HG03378 (cell line): Measurements from ENCODE around the gene MEIS1.
"Not testable (repeated sequence)": the region's sequence is repeated elsewhere in the genome, so short reads cannot be mapped to it uniquely, and the experiment has no call there.

ENCODE experiments used
- ATAC-seq: cut with Tn5 transposase; IDR thresholded peaks from one replicate; pipeline ENCODE4 v1.9.1; 2021; ENCODE audit warnings: mild to moderate bottlenecking, moderate library complexity; ENCODE audit not compliant: unreplicated experiment

MEIS1 gene

GRCh38 chr2:66434679-66435548 is at the start of gene MEIS1:
Gene MEIS1 (plus strand): TSS chr2:66435125. CDS start chr2:66435857, 732 bp downstream.
- peak; percentile 78 for ATAC-seq

- ATAC-seq, result no peak
Observed at GRCh38 chr2:66387016-66387753, 47.7 kb upstream of the MEIS1 start.

- no peak for ATAC-seq
Observed at GRCh38 chr2:66389651-66390131, 45.2 kb upstream of the MEIS1 start.

DNA sequence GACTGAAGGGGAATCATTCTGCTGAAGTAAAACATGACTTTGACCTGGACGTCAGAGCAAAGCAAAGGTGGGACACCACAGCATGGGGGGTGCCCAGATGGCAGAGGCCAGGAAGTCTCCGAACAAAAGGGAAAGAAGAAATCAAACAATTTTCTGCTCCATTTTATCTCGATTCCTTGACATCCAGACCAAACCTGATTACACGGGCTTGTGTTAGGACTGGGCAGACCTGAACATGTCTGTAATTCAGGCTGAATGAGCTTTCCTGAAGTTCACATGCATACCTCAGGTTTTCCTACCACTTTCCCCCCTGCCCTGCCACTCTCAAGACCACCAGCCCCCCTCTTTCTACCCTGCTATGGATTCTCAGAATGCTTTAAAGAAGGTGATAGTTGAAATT is 44.8 kb upstream of the MEIS1 start:
- ATAC-seq, result no peak

DNA sequence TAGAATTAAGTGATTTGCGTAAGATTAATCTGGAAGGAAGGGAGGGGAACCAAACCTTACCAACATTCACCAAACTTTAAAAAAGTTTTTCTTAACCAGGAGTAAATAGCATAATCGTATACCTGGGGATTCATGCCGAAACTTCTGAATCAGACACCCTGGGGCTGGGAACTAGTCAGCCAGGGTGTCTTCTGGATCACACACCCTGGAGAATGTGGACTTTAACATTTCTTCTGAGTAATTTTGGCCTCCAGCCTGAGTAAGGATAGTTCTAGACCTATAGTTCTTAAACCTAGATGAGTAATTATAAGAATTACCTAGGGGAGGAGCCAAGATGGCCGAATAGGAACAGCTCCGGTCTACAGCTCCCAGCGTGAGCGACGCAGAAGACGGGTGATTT is 44.1 kb upstream of the MEIS1 start:
- no peak for ATAC-seq

DNA sequence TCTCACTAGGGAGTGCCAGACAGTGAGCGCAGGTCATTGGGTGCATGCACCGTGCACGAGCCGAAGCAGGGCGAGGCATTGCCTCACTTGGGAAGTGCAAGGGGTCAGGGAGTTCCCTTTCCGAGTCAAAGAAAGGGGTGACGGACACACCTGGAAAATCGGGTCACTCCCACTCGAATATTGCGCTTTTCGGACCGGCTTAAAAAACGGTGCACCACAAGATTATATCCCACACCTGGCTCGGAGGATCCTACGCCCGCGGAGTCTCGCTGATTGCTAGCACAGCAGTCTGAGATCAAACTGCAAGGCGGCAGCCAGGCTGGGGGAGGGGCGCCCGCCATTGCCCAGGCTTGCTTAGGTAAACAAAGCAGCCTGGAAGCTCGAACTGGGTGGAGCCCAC is 43.7 kb upstream of the MEIS1 start:
- ATAC-seq, result not testable (repeated sequence)

- ATAC-seq, result no peak
Observed at GRCh38 chr2:66405473-66405872, 29.5 kb upstream of the MEIS1 start.

- ATAC-seq, result no peak
Observed at GRCh38 chr2:66408905-66409304, 26.0 kb upstream of the MEIS1 start.

- ATAC-seq, result no peak
Observed at GRCh38 chr2:66412874-66413273, 22.1 kb upstream of the MEIS1 start.

DNA sequence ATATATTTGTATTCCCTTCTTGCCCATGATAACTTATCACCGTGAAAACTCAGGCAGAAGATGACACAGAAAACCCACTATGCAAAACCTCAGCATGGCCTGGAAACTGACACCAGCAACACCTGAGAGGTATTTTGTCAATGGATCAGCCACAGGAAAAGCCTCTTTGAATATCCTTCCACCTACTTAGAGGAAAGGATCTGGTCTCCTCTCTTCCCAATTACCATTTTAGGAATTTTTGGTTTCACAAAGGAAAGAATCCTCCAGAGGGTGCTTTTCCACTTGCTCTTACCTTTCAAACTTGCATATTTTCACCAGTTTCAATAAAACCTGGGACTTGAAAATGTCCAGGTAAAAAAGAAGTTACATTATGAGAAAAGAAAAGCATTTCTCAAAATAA is 20.0 kb upstream of the MEIS1 start:
- ATAC-seq, result no peak

GRCh38 chr2:66418381-66418780 is 16.5 kb upstream of the MEIS1 start:
- no peak for ATAC-seq

- ATAC-seq, result no peak
Observed at GRCh38 chr2:66421612-66422011, 13.3 kb upstream of the MEIS1 start.

DNA sequence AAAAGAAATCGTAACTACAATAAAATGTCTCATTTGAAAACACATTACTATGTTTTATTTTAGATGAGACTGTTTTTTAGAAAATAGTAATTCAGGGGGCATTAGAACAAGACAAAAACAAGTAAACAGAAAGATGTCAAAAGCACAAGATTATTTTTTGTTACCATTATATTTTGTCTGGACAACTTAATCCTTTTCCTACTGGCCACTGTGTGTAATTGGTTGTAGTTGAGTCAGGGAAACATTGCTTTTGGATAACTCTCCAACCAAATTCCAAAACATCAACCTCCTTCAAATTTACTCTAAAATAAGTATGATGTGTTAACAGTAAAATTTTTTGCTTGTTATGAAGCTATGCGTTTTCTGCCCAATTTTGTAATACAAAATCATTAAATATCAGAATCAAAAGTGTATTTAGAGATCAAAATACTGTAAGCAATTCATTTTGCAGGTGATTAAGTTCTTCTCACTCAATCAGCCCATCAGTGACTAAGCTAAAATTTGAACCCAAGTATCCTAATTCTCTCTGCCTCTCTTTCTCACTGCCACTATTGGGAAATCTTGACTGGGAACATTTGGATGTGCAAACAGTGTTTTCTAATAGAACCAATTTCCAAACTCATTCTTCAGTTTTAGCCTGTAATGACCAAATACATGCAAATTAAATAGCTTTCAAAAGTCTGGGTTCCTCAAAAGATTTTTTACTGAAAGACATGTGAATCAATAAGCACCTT is 11.4 kb upstream of the MEIS1 start:
- ATAC-seq, result no peak

DNA sequence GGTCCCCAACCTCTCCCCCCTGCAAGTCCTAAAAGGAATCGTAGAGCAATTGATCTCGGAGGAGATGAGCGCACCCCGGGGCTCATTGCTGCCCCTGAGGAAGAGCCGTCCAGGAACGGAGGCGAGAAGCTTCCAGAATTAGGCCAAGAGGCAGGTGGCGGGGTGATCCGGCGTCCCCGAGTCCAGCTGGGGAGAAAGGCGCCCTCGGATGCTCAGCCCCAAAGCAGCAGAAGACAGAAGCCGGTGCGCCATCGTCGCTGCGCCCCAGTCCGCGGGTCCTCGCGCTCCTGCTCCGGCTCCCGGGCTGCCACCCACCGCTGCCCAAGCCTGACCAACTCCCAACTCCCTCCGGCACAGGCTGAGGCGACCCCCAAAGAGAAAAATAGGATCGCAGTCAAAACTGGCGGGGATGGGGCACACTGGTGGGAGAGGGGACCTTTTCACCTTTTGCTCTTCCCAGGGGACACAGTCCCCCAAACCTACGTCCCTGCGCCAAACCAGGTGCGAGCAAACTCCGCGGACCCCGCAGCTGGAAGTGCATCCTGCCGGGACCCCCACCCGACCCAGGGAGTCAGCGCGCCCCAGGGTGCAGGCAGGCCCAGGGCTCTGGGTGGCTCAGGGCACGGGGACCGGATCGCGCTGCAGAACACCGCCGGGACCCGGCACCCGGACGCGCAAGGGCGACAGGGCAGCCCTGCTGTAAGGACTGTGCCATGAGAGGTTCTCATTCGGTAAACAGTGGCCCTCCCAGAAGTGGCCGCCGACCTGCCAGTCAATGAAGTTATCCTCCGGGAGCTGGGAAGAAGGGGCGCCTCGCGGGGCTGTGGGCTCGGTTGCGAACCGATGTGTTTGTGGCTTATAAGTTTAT is 8.4 kb upstream of the MEIS1 start:
- no peak for ATAC-seq

DNA sequence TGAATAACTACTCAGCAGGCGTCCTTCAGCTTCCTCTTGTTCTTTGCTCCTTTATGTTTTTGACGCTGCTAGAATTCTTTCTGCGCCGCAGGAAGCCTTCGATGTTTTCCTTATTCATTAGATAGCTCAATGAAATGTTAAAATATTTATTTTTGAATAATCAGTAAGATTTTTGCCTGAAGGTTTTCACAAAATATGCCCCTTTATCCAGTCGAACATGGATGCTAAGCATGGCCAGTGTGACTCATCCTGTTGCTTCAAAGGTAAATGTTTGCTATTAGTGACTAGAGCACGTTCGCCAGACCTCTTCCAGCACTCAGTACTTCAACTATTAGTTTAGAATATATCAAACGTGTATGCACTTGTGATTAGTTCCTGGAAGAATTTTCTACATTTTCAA is 7.6 kb upstream of the MEIS1 start:
- no peak for ATAC-seq

- ATAC-seq, result peak; percentile 67
Observed at GRCh38 chr2:66428986-66429612, 5.8 kb upstream of the MEIS1 start.

- ATAC-seq, result no peak
Observed at GRCh38 chr2:66429693-66430504, 5.0 kb upstream of the MEIS1 start.

- no peak for ATAC-seq
Observed at GRCh38 chr2:66430505-66431273, 4.2 kb upstream of the MEIS1 start.
